ENCODE measurements around the gene SLU7. TPM values are rescaled to one million over a fixed set of nuclear protein-coding genes. Genes with fewer than 3 reads are reported as not detected.

The SLU7 gene
- 36.3 to 71.9 TPM (median 42.2 TPM) in 5 replicates for total RNA-seq (2022; extraction: Qiagen RNA extraction)

GRCh38 chr5:160418561-160419457 lies at the start of gene SLU7:
SLU7 (minus strand) TSS chr5:160419081; CDS start chr5:160415294, 3,787 bp downstream.

GRCh38 chr5:160421625-160422258 lies 2.9 kb upstream of the SLU7 start, which contains the start of gene PTTG1:
PTTG1 (plus strand) TSS chr5:160421855; CDS start chr5:160422313, 458 bp downstream.

GRCh38 chr5:160399402-160400353 lies 19.2 kb downstream of the SLU7 start, which contains the start of gene FAM200C:
FAM200C (minus strand) TSS chr5:160400054; CDS start chr5:160395490, 4,564 bp downstream.

GRCh38 chr5:160369990-160370712 lies 48.7 kb downstream of the SLU7 start, which contains the start of gene C1QTNF2:
C1QTNF2 (minus strand) TSS chr5:160370626; CDS start chr5:160355011, 15,615 bp downstream.

Other genes starting within 250 kb of the SLU7 start
- gene FABP6, start 189.6 kb downstream of the SLU7 start, total RNA-seq (2022; extraction: Qiagen RNA extraction): 0.48 to 1.2 TPM (median 1.00 TPM) in 5 replicates
- 10.1 to 12.6 TPM (median 11.2 TPM) in 5 replicates for gene CCNJL, start 106.5 kb downstream of the SLU7 start, total RNA-seq (2022; extraction: Qiagen RNA extraction)
- 0.04 to 0.16 TPM (median 0.09 TPM) in 5 replicates for gene C1QTNF2, start 48.5 kb downstream of the SLU7 start, total RNA-seq (2022; extraction: Qiagen RNA extraction)
- gene FAM200C, start 19.0 kb downstream of the SLU7 start, total RNA-seq (2022; extraction: Qiagen RNA extraction): 1.5 to 1.8 TPM (median 1.6 TPM) in 5 replicates
- gene PTTG1, start 2.8 kb upstream of the SLU7 start, total RNA-seq (2022; extraction: Qiagen RNA extraction): 189 to 272 TPM (median 195 TPM) in 5 replicates